GM19372 (cell line): ENCODE data around the gene LAMA2.

ENCODE experiments used
- ATAC-seq: cut with Tn5 transposase; IDR thresholded peaks from one replicate; pipeline ENCODE4 v1.9.1; 2021; ENCODE audit warnings: mild to moderate bottlenecking, low read depth, moderate library complexity; ENCODE audit not compliant: unreplicated experiment

Gene LAMA2

DNA sequence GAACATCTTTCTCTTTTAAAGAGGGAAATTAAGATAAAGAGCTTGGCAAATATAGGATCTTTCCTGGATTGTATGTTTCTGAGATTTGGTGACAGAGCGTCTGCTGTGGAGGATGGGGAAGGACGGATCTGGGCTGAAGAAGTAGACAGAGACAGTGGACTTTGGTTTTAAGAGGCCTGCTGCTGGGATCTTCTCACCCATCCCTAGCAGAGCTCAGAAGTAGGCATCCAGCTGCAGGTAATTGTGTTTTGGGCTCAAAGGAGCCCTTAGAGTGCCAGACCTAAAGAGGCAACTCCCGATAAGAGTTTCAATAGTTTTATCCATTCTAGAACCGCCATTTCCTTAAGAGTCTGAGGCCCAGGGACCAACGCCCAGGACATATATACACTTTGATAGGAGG, 20.8 kb downstream of the LAMA2 start:
- no peak for ATAC-seq

GRCh38 chr6:128914051-128914450, 31.1 kb downstream of the LAMA2 start:
- ATAC-seq = no peak

DNA sequence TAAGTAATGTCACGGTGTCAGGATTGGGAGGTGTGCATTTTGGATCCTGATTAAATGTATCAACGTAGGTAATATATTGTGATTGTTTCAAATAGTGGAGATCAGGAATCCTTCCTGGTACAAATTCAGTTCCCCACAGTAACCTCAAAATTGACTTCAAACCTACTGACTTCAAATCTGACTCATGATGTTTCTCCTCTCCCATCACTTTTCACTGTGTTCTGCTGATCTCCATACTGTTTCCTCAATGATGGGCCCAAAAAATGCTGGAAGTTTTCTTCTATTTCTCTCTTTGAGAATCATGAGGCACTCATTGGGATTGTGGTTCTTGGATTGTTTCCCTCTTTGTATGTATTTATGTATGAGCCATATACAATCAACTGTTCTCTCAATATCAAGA, 35.9 kb downstream of the LAMA2 start:
- ATAC-seq = no peak

DNA sequence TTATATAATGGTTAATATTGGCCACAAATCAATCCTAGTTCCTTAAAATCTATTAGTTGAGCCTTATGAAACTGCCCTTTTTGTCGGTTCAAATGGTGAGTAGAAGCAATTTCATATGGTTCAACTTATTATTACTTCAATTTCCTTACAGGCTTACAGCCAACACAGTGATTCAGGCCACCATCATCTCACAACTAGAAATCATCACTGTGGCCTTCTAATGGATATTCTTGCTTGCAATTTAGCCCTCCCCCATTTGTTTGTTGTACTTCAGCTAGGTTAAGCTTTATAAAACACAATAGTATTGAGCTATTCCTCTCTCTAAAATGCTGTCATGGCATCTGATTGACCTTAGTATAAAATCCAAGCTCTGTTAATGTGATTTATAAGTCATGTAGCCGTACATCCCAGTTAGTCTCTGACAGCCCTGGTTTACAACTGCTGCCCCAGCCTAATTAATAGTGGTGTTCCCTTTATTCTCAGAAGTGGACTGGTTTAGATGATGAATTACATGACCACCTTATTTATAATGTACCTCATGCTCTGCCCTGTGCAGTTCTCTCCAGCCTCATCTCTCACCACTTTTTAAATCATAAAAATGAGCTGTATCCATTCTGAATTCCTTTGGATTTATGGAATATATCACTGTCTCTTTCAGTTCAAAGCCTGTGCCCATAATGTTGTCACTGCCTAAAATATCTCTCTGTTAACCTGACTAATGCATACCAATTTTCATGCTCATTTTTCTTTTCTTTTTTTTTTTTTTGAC, 36.7 kb downstream of the LAMA2 start:
- ATAC-seq = no peak

GRCh38 chr6:128925765-128926164, 42.8 kb downstream of the LAMA2 start:
- ATAC-seq = no peak

GRCh38 chr6:128929869-128930268, 46.9 kb downstream of the LAMA2 start:
- no peak for ATAC-seq

GRCh38 chr6:128930321-128930720, 47.4 kb downstream of the LAMA2 start:
- ATAC-seq = no peak

DNA sequence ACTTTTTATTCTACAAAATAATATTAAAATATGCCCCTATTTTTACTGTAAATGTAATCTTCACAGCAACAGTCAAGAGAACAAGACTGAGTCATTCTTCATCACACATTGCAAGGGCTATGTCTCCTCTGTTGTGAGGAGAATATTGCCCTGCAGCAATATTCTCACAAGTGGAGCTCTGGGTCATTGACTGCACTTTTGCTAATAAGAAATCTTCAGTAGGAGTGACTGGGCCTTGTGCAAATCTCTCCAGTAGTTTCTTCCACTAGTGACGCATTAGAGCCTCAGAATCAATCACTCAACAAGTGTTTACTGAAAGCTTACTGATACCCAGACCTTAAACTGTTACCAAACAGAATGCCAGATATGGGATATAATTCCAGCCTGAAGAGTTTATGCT, 49.1 kb downstream of the LAMA2 start:
- ATAC-seq = no peak

GRCh38 chr6:128950864-128951263, 67.9 kb downstream of the LAMA2 start:
- no peak for ATAC-seq

- ATAC-seq = no peak
Measured at GRCh38 chr6:128952902-128953301, 70.0 kb downstream of the LAMA2 start.

DNA sequence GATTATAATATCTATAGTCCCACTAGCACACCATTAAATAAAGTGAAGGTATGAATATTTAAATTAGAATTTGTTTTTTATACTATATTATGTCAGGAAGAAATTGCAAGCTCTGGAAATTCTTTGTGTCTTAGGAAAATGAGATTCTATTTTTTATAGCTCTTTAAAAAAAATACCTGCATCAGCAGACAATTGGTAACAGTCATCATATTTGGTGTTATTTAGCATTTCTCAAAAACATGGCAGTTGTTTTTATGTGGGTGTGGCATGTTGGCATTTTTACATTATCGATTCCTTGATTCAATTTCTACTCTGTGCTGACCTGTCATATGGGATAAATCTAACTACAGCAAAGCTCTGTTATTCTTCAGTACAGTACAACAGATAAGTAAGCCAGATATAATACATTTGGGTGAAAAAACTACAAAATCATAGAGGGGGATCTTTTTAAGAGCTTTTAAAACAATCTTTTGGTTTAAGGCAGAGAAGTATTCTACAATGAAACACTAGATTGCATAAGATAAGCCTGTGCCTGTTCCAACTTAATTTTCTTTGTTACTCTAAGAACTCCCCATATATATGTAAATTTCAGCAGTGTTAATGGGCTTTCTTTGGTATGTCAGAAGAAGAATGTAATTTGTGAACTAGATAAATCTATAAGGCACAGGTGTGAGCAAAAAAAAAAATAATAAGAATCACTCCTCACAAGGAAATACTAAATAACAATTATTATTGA, 71.5 kb downstream of the LAMA2 start:
- ATAC-seq = no peak

- ATAC-seq = no peak
Measured at GRCh38 chr6:128963561-128963960, 80.6 kb downstream of the LAMA2 start.

DNA sequence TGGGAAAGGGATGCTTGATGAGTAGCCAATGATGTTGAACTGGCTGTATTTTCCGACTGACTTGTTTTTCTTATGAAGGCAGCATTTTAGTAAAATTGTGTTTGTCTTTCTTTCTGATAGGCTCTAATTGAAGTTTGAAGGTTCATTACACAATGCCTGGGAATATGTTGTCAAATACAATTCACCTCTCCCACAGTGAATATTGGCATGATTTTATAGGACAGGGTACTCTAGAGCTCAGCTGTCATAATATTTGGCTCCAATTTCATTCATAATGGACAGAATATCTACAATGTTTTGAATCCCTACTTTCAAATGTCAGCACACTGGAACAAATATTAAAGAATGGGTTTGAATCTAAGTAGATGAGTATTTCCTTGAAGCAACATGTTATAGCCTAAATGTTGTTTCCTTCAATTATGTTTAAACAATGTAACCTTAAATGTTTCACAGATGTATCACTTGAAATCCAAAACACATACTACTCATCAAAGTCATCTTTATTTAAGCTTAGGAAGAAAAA, 81.4 kb downstream of the LAMA2 start:
- no peak for ATAC-seq

DNA sequence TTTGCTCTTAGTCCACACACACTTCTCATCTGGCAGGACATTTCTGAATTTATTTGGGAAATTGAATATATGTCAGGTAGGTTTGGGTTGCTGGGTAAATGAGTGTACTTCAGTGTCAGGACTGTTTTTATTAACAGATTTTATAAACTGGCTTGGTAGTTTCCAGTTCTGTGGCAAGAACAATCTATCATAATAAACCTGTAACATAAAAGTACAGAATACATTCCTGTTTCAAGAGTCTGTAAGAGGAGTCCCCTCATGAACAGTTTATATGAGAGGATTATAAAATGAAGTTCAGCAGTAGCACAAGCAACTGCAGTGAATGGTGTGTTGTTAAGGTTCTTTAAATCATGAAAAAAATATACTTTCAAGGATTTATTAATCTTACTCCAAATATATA, 81.8 kb downstream of the LAMA2 start:
- no peak for ATAC-seq

- no peak for ATAC-seq
Measured at GRCh38 chr6:128966934-128967333, 84.0 kb downstream of the LAMA2 start.

DNA sequence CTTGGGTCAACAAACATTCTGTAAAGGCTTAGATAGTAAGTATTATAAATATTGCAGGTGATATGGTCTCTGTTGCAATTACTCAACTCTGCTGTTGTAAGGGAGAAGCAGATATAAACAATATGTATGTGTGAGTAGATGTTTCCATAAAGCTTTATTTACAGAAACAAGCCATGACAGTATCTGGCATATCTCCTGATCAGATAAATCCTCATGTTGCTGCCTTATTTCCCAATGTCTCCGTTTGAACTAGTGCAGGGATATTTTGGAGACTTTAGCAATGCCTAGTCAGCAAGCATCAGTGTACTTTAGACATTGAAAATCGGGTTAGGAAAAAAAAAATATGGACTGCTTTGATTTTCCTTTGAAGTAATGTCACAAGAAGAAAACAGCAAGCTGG, 96.1 kb downstream of the LAMA2 start:
- ATAC-seq = no peak

- no peak for ATAC-seq
Measured at GRCh38 chr6:128981716-128982115, 98.8 kb downstream of the LAMA2 start.

GRCh38 chr6:128990360-128990759, 107.4 kb downstream of the LAMA2 start:
- no peak for ATAC-seq

- ATAC-seq = no peak
Measured at GRCh38 chr6:128990915-128991314, 108.0 kb downstream of the LAMA2 start.

DNA sequence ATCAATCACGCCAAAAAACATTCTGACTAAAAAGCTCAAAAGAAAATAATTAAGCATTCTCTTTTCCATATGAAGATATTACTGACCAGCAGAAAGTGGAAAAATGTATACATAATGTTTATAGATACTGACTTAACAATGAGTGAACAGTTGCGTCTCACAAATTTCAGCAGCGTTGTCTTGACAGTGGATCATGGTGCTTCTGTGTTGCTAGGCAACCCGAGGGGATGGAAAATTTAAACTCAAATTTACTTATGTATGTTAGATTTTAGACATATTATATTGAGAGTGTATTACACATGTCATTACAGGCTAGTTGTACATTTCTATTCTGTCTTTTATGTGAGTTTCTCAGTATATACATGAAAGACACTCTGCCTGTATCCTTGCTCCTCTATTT, 110.2 kb downstream of the LAMA2 start:
- no peak for ATAC-seq

- ATAC-seq = no peak
Measured at GRCh38 chr6:128997880-128998279, 114.9 kb downstream of the LAMA2 start.
